GM21825 (cell line): Measurements from ENCODE around the gene ZFYVE28.

ENCODE experiments used
- ATAC-seq: cut with Tn5 transposase; IDR thresholded peaks from one replicate; pipeline ENCODE4 v1.9.1; 2021; ENCODE audit warnings: mild to moderate bottlenecking, moderate library complexity; ENCODE audit not compliant: unreplicated experiment

The ZFYVE28 gene

DNA sequence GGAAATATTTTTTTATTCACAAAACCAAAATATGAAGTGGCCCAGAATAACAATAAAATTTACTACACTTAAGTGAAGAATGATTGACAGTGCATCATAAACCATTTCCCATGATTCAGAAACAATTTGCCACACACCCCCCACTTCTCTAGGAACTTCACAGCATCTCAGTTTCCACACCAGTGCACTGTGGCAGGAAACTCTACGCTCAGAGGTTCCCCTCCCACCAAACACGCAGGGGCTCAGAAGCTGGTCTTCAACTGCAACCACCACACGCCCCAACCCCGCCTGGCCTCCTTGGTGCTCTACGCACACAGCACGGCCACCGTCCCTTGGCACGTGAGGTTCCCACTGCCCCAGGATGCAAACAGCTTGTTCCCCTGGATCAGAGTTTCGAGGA lies 63.7 kb downstream of the ZFYVE28 start:
- no peak for ATAC-seq

GRCh38 chr4:2354118-2354517 lies 64.3 kb downstream of the ZFYVE28 start:
- no peak for ATAC-seq

DNA sequence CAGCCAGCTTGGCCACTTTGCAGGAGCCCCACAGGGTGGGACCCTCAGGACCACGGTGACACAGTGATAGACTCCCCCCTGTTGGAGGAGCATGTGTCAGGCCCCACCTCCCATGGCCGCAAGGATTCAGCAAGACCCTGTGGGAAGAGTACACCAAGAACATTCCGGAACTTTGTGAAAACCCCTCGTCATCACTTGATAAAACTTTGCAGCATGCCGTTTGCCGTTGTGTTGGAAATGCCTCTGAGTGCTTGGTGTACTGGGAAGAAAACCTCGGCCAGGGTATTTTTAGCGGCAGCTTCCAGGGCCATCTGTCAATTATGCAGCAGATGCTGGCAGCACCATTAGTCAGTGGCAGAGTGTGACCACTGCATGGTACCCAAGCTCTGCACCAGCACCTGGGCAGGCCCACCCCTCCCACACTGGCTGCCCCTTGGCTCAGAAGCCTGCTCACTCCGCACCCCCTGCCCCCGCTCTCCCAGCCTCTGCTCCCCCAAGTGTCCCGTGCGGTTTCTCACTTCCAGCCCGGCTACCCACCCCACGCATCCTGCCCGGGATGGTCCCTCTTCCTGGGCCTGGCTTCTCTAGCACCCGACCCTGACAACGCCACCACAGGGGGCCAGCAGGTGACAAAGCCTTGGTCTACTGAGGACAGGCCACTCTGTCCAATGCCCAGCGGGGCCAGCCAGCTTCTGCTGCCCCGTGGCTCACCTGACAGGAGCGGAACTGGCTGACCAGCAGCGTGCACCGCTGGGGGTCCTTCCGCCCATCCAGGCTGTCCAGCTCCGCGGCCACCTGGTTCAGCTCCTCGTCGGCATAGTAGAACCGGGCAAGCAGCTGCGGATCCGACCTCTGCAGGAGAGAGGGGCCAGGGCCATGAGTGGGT lies 65.0 kb downstream of the ZFYVE28 start:
- no peak for ATAC-seq

DNA sequence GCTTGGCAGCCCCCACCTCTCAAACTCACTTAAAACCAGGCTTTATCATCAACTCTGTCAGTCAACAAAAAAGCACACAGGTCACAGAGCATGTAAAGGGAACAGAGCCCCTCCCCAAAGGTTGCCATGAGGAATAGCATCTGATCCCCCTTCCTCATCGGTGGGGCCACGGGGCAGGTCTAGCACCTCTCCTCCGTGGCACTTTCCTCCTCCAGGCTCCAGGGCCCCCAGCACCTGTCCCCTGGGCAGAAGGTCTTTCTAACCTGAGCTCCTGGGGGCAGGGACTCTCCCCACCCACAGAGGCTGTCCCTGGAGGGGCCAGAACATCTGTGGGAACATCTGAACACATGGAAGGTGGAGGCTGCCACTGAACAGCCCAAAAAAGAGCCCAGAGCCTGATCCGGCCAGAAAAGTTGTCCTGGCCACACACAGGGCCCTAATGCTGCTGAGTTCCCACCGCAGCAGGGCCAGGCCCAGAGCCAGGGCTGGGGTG lies 65.7 kb downstream of the ZFYVE28 start:
- no peak for ATAC-seq

DNA sequence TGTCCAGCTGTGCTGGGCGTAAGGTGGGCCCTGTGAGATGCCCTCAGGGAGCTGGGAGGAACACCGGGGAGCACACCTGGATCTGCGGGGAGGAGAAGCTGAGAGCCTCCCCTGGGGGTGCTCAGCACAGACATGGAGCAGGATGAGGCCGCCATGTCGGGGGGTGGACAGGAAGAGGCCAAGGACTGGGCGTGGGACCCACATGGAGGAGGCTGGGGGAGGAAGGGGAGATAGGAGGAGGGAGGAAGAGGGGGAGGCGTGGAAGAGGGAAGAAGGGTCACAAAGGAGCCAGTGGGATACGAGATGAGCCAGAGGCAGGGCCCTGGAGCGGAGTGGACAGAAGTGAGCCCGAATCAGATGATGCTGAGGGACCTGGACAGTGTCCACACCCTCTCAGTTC lies 66.3 kb downstream of the ZFYVE28 start:
- no peak for ATAC-seq

DNA sequence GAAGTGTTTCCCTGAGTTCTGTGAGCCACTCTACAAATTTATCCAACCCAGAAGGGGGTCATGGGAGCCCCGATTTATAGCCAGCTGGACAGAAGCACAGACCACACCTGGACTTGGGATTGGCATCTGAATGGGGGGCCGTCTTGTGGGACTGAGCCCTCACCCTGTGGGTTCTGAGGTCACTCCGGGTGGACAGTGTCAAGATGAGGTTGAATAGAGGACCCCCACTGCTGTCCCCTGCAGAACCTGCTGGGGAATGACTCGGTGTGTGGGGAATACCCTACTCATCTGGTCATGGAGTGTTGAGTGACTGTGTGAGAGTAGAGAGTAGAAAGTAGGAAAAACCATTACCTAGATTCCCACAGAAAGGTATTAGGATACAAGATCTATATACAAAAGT lies 67.5 kb downstream of the ZFYVE28 start:
- no peak for ATAC-seq

DNA sequence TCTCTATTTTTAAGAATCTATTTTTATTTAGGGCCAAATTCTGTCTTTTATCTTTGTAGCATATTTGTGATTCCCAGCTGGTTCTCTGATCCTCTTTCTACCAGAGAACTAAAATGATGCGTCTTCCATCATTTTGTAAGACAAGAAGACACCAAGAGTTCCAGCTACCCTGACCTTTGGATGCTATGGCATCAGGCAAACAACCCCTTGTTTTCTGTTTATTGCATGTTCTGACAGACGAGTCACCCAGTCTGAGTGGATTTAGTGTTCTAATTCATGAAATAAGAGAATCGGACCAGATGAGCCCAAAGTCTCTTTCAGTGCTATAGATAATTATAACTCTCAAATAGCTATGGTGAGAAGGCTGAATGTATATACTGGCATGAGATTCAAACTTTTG lies 69.7 kb downstream of the ZFYVE28 start:
- no peak for ATAC-seq

DNA sequence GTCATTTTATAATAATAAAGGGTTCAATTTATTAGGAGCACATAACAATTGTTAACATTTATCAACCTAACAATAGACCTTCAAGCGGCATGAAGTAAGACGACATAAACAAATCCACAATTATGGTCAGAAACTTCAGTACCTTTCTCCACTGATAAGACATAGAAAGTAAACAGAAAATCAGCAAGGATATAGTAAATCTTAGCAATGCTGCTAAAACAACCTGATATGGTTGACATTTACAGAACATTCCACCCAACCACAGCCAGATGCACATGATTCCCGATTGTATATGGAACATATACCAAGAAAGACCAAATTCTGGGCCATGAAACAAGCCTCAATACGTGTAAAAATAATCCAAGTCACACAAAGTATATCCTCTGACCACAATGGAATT lies 71.3 kb downstream of the ZFYVE28 start:
- no peak for ATAC-seq

DNA sequence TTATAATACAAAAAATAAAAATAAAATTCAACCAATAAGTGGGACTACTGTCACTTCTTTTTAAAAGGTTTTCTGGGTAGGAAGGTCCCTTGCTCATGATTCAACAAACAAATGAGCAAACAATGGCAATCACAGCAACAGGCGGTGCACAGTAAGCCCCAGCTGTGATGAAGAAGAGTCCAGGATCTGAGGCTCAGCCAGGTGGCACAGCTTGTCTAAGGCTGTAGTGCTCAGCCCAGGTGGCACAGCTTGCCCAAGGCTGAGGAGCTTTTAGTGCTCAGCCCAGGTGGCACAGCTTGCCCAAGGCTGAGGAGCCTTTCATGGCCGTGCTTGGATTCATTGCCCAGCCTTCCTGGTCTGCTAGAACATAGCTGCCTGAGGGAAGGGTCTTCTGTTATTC lies 75.0 kb downstream of the ZFYVE28 start:
- no peak for ATAC-seq

GRCh38 chr4:2341911-2342652 lies 76.4 kb downstream of the ZFYVE28 start:
- ATAC-seq: no peak

GRCh38 chr4:2341261-2341841 lies 77.1 kb downstream of the ZFYVE28 start:
- no peak for ATAC-seq

DNA sequence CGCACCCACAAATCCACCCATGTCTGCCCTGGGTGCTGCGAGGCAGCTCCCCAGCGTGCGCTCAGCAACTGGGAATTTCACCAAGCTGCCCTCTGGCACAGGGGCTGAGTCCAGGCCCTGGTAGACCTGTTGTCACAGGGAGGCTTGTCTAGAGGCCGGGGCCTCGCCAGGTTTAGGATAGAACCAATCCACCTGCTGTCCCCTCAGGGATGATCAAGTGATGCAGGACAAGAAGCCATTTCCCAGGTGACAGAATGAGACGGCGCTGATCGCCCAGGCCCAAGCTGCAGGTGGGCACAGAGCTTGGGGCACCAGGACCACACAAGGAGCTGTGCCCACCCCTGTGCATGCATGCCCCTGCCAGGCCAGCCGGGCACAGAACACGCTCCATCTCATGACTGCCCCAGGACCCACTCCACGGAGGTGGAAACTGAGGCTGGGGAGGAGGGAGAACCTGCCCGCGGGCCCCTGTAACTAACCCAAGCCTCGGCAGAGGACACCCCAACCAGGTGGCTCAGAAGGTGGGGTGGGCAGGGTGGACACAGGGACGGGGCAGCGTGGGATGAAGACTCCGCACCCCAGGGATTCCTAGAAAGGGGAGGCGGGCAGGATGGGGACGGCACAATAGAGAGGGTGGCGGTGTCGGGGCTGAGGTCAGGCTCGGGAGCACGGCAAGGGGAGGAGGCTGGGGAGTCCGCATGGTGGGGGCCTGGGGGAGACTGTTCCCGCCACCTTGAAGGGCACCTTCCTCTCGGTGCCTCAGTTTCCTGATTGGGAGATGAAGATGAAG lies 78.0 kb downstream of the ZFYVE28 start:
- no peak for ATAC-seq

DNA sequence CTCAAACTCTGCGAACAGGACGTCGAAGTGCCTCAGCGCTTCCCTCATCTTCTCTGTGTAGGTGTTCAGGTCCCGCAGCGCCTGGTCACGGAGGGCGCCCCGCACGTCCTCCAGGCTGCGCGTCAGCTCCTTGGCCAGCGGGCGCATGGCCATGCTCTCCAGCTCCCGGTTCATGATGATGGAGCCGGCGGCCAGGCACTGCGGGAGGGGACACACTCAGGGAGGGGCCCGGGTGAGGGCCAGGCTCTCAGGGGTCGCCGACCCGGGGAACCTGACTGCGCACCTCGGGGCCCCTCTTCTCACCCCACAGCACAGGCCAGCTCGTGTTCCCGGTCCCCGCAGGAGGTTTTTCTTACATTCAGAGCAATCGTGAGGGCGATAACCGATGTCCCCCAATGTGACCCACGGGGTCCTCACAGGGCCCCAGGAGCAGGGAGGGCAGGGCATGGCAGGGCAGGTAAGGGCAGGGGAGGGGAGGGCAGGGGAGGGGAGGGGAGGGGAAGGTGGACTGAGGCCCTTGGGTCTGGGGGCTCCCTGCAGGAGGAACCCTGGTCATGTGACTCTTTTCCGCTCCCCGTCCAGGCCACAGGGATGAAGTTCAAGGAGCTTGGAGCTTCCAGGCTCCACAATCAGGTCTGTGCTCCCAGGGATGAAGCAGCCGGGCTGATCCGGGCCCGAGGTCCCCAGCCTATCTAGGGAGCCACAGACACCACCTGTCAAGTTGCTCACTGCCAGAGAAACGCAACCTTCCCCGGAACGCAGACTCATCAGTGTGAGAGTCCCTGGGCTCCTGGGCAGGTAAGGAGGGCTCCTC lies 78.8 kb downstream of the ZFYVE28 start:
- ATAC-seq: no peak

GRCh38 chr4:2338754-2339457 lies 79.5 kb downstream of the ZFYVE28 start:
- ATAC-seq: no peak

DNA sequence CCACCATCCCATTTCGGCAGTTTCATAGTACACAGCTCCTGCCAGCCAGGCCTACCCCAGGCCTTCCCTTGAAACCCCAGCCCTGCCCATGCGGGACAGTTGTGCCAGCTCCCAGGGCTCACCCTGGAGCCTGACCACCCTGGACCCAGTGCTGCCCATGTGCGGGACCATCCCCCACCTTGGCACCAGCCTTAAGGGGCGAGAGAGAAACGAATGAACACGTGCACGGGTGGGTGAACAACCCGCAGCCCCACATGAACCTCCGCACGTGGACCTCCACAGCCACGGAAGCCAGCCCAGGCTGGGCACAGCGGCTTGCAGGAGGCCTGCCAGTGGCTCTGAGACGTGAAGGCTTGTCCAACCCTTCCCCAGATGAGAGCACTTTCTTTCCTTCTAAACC lies 80.5 kb downstream of the ZFYVE28 start:
- no peak for ATAC-seq

DNA sequence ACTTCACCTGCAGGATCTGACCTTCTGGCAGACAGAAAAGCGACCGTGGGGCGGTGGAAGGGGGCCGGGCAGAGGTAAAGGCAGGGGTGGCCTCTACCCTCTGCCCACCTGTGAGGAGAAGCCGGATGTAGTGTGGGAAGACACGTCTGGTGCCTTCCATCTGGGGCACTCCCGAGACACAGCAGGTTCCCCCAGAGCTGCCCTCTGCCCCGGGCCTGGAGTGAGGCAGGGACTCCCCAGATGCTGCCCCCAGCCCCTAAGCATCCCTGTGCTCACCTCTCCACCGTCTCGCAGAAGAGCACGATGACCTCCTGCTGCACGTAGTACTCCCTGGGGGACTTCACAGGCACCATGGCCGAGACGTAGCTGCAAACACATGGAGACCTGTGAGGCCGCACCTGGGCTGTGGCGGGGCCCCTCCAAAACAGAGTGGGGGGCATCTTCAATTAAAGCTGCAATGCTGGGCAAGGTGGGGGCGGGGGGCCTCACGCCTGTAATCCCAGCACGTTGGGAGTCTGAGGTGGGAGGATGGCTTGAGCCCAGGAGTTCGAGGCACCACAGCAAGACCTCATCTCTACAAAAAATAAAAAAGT lies 81.2 kb downstream of the ZFYVE28 start:
- ATAC-seq: no peak

- ATAC-seq: no peak
Measured at GRCh38 chr4:2336659-2337058, 81.8 kb downstream of the ZFYVE28 start.

DNA sequence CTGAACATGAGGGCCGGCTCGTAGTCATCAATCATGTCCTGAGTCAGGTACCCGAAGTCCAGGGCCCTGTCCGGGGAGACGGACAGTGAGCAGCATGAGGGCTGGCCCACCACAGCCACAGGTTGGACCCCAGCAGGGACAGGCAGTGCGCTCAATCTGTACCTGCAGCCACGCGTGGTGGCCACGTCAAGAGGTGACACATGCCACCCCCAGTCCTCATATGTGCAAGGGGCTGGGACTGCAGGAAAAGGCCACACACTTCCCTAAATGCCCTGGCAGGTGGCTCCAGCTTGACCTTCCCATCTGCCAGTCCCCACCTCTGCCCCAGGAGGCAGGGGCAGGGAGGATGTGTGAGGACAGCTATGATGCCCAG lies 82.7 kb downstream of the ZFYVE28 start:
- ATAC-seq: no peak
